ENCODE results near the gene MKRN3. TPM values are rescaled to one million over a fixed set of nuclear protein-coding genes. Genes with fewer than 3 reads are reported as not detected.

MKRN3 gene
- total and polyA plus RNA-seq, 4 donors = 0.30 to 0.40 TPM; not detected in 2

- no peak overlapping the region for H3K4me3 ChIP-seq
- WGBS, 2 donors = 30 to 32% methylated on average over 3 of the region's 3 CpGs
- H3K27me3 ChIP-seq (ENCODE audit: control insufficient read depth in 3 of 3, insufficient read depth in 3 of 3, low read length in 2 of 3) = no peaks in the 10 kb centered on the region
- no peak for ATAC-seq (ENCODE audit: insufficient read depth, low FRiP score)
- no peak for TF ChIP-seq CTCF (IDR thresholded peaks at IDR 0.05; ENCODE audit: control extremely low read depth, extremely low read depth)
- no peak overlapping the region for H3K27ac ChIP-seq (ENCODE audit: low read depth in 1 of 2, low read length in 1 of 2)
- no peaks in the 10 kb centered on the region for H3K4me1 ChIP-seq (ENCODE audit: control insufficient read depth in 5 of 5, insufficient read depth in 5 of 5, low read length in 5 of 5)
- no peak overlapping the region for H3K9ac ChIP-seq (ENCODE audit: insufficient read depth in 1 of 2, low read length in 2 of 2)
- no peaks in the 10 kb centered on the region for H3K36me3 ChIP-seq (ENCODE audit: control insufficient read depth in 4 of 4, insufficient read depth in 4 of 4, low read length in 4 of 4)
- DNase-seq = no peak
- H3K9me3 ChIP-seq (ENCODE audit: control insufficient read depth in 4 of 4, insufficient read depth in 3 of 4, low read length in 3 of 4) = peaks cover 0 to 8% (median 1%) of the 10 kb centered on the region in 4 donors
These were observed 5.0 kb downstream of the MKRN3 start for GRCh38 chr15:23570486-23570885.

GRCh38 chr15:23572844-23573243, 7.4 kb downstream of the MKRN3 start:
- no peaks in the 10 kb centered on the region for H3K9me3 ChIP-seq (ENCODE audit: control insufficient read depth in 4 of 4, insufficient read depth in 3 of 4, low read length in 3 of 4)
- 72 to 86% methylated on average over 4 of the region's 4 CpGs for WGBS, 2 donors

GRCh38 chr15:23574742-23575141, 9.3 kb downstream of the MKRN3 start:
- TF ChIP-seq CTCF (IDR thresholded peaks at IDR 0.05; ENCODE audit: control extremely low read depth, extremely low read depth) = no peak
- no peak for ATAC-seq (ENCODE audit: insufficient read depth, low FRiP score)
- WGBS, 2 donors = 37 to 38% methylated on average over 3 of the region's 3 CpGs

More at GRCh38 chr15:23572844-23573243, 7.4 kb downstream of the MKRN3 start:
- Histone ChIP-seq H3K4me1 (ENCODE audit: control insufficient read depth in 5 of 5, insufficient read depth in 5 of 5, low read length in 5 of 5) (no peaks in the 10 kb centered on the region), H3K27me3 (ENCODE audit: control insufficient read depth in 3 of 3, insufficient read depth in 3 of 3, low read length in 2 of 3) (no peaks in the 10 kb centered on the region), H3K9ac (ENCODE audit: insufficient read depth in 1 of 2, low read length in 2 of 2) (no peak overlapping the region), H3K4me3 (no peak overlapping the region), H3K27ac (ENCODE audit: low read depth in 1 of 2, low read length in 1 of 2) (no peak overlapping the region), H3K36me3 (ENCODE audit: control insufficient read depth in 4 of 4, insufficient read depth in 4 of 4, low read length in 4 of 4) (no peaks in the 10 kb centered on the region)
- TF ChIP-seq CTCF (IDR thresholded peaks at IDR 0.05; ENCODE audit: control extremely low read depth, extremely low read depth) = no peak
- DNase-seq (no peak), ATAC-seq (ENCODE audit: insufficient read depth, low FRiP score) (no peak)

GRCh38 chr15:23576061-23576460, 10.6 kb downstream of the MKRN3 start:
- H3K4me1 ChIP-seq (ENCODE audit: control insufficient read depth in 5 of 5, insufficient read depth in 5 of 5, low read length in 5 of 5) = no peaks in the 10 kb centered on the region
- ATAC-seq (ENCODE audit: insufficient read depth, low FRiP score) = no peak
- H3K27ac ChIP-seq (ENCODE audit: low read depth in 1 of 2, low read length in 1 of 2) = no peak overlapping the region
- WGBS, 2 donors = 68 to 76% methylated on average over 1 of the region's 1 CpG
- no peak overlapping the region for H3K9ac ChIP-seq (ENCODE audit: insufficient read depth in 1 of 2, low read length in 2 of 2)
- H3K27me3 ChIP-seq (ENCODE audit: control insufficient read depth in 3 of 3, insufficient read depth in 3 of 3, low read length in 2 of 3) = no peaks in the 10 kb centered on the region
- H3K4me3 ChIP-seq = no peak overlapping the region
- TF ChIP-seq CTCF (IDR thresholded peaks at IDR 0.05; ENCODE audit: control extremely low read depth, extremely low read depth) = no peak
- DNase-seq = no peak
- no peaks in the 10 kb centered on the region for H3K9me3 ChIP-seq (ENCODE audit: control insufficient read depth in 4 of 4, insufficient read depth in 3 of 4, low read length in 3 of 4)
- H3K36me3 ChIP-seq (ENCODE audit: control insufficient read depth in 4 of 4, insufficient read depth in 4 of 4, low read length in 4 of 4) = no peaks in the 10 kb centered on the region

More at GRCh38 chr15:23574742-23575141, 9.3 kb downstream of the MKRN3 start:
- no peaks in the 10 kb centered on the region for H3K27me3 ChIP-seq (ENCODE audit: control insufficient read depth in 3 of 3, insufficient read depth in 3 of 3, low read length in 2 of 3)
- no peak for DNase-seq
- no peak overlapping the region for H3K27ac ChIP-seq (ENCODE audit: low read depth in 1 of 2, low read length in 1 of 2)
- H3K36me3 ChIP-seq (ENCODE audit: control insufficient read depth in 4 of 4, insufficient read depth in 4 of 4, low read length in 4 of 4) = no peaks in the 10 kb centered on the region
- no peaks in the 10 kb centered on the region for H3K4me1 ChIP-seq (ENCODE audit: control insufficient read depth in 5 of 5, insufficient read depth in 5 of 5, low read length in 5 of 5)
- no peak overlapping the region for H3K9ac ChIP-seq (ENCODE audit: insufficient read depth in 1 of 2, low read length in 2 of 2)
- no peaks in the 10 kb centered on the region for H3K9me3 ChIP-seq (ENCODE audit: control insufficient read depth in 4 of 4, insufficient read depth in 3 of 4, low read length in 3 of 4)
- no peak overlapping the region for H3K4me3 ChIP-seq
